GM19099 (cell line): ENCODE measurements around the gene KARS1.

Experiments used
- POLR2A ChIP-seq: IDR thresholded peaks from 3 replicates; pipeline ENCODE4 v1.6.1; 2011; ENCODE audit warnings: low read depth; ENCODE audit not compliant: insufficient read length; ENCODE audit errors: extremely low read depth

The KARS1 gene

GRCh38 chr16:75635036-75635435 lies 12.4 kb downstream of the KARS1 start:
- no peak for TF ChIP-seq POLR2A

GRCh38 chr16:75632857-75633256 lies 14.6 kb downstream of the KARS1 start:
- TF ChIP-seq POLR2A: no peak

- TF ChIP-seq POLR2A: no peak
Measured at GRCh38 chr16:75630052-75630451, 17.4 kb downstream of the KARS1 start.

- TF ChIP-seq POLR2A: no peak
Measured at GRCh38 chr16:75629132-75629531, 18.3 kb downstream of the KARS1 start.

DNA sequence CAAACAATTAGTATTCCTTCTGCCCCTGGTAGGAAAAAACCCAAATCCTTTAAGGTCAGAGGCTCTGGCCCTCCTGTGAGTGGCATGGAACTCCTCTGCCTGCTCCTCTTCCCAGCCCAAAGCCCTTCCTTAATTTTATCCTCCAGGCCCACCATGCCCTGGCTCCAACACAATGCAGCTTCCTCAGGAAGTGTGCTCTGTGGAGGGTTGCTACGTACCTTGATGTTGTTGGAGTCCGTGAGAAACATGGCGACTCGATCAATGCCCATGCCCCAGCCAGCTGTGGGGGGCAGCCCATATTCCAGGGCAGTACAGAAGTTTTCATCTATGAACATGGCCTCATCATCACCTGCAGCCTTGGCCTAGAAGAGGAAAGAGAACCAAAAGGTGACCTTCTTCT lies 19.1 kb downstream of the KARS1 start:
- no peak for TF ChIP-seq POLR2A

- TF ChIP-seq POLR2A: no peak
Measured at GRCh38 chr16:75627851-75628250, 19.6 kb downstream of the KARS1 start.

- TF ChIP-seq POLR2A: no peak
Measured at GRCh38 chr16:75626806-75627205, 20.7 kb downstream of the KARS1 start.

GRCh38 chr16:75624921-75625334 lies 22.5 kb downstream of the KARS1 start:
- no peak for TF ChIP-seq POLR2A

DNA sequence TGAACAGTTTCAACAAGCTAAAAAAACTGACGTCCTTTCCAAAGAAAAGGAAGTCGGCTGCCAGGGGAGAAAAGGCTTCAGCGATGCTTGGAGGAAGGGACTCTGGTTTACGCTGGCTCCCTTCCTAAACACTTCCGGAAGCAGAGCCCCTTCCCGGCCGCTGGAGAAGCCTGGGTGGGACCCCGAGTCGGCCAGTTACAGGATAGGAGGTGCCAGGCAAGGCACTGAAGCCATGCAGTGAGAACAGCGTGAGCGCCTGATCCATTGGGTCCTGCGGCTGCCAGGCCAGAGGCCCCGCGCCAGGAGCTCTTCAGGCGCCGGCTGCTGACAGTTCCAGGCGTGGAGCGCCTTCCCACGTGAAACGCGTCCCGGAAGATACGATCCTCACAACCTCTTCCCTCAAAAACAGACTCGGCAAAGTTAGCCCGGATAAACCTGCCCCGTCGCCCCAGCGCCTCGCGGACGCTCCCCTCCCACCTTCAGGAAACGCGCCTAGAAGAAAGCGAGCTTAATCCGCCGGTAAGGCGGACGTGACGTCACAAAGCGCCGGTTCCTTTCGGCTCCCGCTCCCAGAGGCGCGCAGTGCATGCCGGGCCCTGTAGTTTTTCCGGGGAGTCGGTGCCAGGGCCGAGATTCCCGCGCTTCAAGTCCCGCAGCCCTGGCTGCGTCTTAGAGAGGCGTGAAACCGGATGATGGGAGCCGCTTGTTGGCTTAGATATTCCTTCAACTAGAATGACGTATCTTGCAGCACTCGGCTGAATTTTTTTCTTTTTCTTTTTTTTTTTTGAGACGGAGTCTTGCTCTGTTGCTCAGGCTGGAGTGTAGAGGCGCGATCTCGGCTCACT lies 24.5 kb downstream of the KARS1 start, which contains the start of gene ADAT1:
TSS of gene ADAT1 (minus strand) at position 521 of the 845 bp plus-strand sequence. CDS start 2,482 bp downstream, outside the sequence.
- peak; percentile 87 for TF ChIP-seq POLR2A

DNA sequence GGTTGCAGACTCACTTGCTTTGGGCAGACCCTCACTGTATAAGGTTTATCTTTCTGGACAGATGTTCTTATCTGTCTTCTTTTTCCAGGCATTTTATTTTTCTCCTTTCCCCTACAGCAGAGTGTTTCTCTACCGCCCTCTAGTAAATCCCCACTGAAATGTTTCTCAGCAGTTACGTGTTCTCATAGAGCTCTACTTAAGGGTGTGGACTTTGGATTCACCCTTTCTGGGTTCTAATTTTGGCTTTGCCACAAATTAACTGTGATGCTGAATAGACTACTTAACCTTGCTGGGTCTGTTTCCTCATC lies 26.3 kb downstream of the KARS1 start:
- TF ChIP-seq POLR2A: no peak

DNA sequence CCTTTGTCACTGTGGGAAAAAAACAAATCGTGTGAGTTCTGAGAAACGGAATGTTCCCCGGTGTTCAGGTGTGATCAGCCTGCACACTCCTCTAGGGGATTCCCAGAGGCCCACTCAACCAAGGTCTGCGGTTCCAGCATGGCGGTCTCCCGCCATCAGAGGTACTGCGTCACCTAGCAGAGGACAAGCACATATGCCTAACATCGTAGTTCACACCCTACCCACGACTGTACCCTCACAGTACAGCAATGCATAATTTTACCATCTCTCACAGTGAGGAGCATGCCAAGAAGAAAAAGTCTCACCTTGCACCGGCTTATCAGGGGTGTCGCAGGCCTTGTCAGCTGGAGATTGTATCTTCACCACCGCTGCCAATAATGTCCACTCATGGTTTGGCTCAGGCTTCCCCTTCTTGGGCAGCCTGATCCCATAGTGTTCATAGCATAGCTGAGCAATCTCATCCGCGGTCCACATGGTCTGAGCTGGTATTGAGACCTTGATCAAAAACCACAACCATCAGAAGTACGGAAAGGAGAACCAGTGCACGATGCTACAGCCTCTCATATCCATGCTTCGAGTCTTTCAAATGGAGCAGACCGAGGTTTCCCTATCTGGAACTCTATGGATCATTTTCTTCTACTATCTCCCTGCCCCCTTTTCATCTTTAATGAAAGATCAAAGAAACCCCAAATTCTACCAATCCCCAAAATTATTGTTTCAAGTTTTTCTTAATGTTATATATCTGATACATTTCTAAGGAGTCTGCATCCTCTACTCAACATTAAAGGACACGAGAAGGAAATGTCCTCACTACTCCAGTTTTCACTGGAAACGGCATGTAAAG lies 26.9 kb downstream of the KARS1 start:
- no peak for TF ChIP-seq POLR2A

GRCh38 chr16:75618780-75619179 lies 28.7 kb downstream of the KARS1 start:
- no peak for TF ChIP-seq POLR2A

- no peak for TF ChIP-seq POLR2A
Measured at GRCh38 chr16:75617121-75617520, 30.3 kb downstream of the KARS1 start.

DNA sequence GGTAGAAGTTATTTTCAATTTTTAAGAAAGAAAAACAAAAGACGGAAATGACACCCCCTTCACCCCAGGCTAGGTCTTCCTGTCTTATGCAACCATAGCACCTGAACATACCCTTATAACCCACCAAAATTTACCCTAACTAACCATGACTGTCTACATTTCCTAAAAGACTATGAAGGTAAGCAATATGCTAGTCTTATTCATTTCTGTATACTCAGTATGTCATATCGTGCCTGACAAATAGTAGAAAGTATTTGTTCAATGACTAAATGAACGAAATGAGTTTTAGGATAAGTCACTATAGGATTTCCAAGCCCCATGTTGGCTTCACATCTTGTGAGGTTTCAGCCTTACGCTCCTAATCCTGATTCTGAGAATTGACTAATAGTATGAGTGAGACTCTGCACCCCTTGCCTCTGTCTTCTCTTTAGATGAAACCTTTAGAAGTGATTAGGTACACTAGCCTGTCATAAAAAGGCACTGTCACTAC lies 30.9 kb downstream of the KARS1 start:
- no peak for TF ChIP-seq POLR2A

- TF ChIP-seq POLR2A: no peak
Measured at GRCh38 chr16:75615619-75616018, 31.8 kb downstream of the KARS1 start.
